GM19351 (cell line): ENCODE data around the gene GALNT10.

ENCODE experiments used
- ATAC-seq: cut with Tn5 transposase; IDR thresholded peaks from one replicate; pipeline ENCODE4 v1.9.1; 2021; ENCODE audit warnings: mild to moderate bottlenecking, moderate library complexity; ENCODE audit not compliant: unreplicated experiment

GALNT10 gene

DNA sequence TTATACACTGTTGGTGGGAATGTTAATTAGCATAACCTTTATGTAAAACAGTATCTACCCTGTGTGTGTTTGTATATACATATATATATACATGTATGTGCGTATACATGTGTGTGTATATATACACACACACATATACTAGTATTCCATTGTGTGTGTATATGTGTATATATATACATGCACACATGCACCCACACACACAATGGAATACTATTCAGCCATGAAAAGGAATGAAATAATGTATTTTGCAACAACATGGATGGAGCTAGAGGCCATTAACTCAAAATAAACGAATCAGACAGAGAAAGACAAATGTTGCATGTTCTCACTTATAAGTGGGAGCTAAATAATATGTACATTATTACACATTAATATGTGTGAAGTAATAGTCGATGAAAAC, 237.7 kb downstream of the GALNT10 start:
- ATAC-seq: no peak

DNA sequence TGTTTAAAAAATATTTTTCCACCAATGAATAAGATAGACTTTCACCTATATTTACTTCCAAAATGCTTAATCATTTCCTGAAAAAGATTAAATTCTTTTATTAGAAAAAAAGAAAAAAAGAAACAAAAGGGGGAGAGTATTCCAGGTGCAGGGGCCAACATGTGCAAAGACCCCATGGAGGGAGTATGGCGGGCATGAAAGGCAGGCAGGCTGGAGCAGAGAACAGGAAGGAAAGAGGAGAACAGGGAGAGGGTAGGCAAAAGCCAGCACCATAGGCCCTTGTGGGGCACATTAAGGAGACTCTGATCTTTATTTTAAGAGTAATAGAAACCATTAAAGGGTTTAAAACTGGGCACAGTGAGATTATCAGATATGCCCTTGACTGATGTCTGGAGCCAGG, 238.8 kb downstream of the GALNT10 start:
- no peak for ATAC-seq

GRCh38 chr5:154430466-154430865, 239.9 kb downstream of the GALNT10 start:
- ATAC-seq: no peak

- ATAC-seq: no peak
These were observed 240.6 kb downstream of the GALNT10 start for GRCh38 chr5:154430961-154431630.

- no peak for ATAC-seq
These were observed 244.7 kb downstream of the GALNT10 start for GRCh38 chr5:154435226-154435625.

DNA sequence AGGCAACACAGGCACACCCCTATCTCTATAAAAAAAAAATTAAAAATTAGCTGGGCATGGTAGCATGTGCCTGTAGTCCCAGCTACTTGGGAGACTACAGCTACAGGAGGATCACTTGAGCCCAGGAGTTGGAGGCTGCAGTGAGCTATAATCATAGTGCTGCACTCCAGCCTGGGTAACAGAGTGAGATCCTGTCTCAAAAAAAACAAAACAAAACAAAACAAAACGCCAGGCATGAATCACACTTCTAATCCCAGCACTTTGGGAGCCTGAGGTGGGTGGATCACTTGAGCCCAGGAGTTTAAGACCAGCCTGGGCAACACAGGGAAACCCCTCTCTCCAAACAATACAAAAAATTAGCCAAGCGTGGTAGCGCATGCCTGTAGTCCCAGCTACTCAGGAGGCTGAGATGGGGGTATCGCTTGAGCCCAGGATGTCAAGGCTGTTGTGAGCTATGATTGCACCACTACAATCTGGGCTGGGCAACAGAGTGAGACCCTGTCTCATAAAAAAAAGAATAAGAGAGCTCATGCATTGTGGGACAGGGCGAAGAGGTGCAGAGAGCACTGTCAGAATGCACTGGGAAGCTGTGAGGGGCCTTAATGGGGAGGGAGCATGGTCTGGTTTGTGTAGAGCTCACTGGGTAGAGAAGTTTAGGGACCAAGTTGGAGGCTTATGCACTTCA, 246.9 kb downstream of the GALNT10 start:
- no peak for ATAC-seq

- no peak for ATAC-seq
These were observed 250.0 kb downstream of the GALNT10 start for GRCh38 chr5:154440540-154440939.

- ATAC-seq: no peak
These were observed 252.3 kb downstream of the GALNT10 start for GRCh38 chr5:154442801-154443200.

- ATAC-seq: peak; percentile 17
These were observed 254.3 kb downstream of the GALNT10 start for GRCh38 chr5:154444556-154445421.

DNA sequence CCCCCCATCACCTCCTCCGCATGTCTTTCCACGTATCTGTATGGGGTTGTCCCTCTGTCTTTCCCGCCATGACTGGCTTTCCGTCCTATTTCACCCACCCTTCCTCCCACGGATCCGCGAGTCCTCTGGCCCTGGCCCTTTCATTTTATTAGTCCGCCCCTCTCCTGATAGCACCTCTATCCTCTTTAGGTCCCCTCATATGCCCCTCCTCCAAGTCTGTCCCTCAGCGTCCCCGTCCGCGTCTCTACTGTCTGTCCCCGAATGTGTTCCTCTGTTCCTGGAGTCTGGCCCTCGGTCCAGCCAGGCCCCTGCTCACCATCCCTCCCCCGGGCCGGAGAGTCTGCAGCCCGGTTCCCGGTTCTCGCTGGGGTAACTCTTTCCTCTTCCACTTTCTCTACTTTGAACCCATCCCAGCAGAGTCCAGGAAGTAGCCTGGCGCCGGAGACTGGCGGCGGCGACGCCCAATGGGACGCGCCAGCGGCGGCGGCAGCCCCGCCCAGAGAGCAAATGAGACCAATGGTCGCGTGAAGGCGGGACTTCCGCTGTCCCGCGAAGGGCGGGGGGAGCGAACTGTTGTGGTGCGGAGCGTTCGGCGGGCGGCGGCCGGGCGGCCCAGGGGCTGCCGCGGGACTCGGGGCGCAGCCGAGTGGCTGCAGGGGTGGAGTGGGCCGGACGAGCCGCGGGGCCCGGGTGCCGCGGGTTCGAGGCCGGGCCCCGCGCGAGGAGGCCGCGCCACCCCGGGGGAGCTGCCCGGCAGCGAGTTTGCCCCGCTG, 255.1 kb downstream of the GALNT10 start, which contains the start of gene SAP30L:
SAP30L (plus strand) TSS at position 576 of the 773 bp plus-strand sequence. CDS start 608 bp downstream, outside the sequence.
- ATAC-seq: peak; percentile 85

- ATAC-seq: peak; percentile 22
These were observed 255.9 kb downstream of the GALNT10 start for GRCh38 chr5:154446195-154447088.

- ATAC-seq: no peak
These were observed 256.7 kb downstream of the GALNT10 start for GRCh38 chr5:154447089-154447725.

DNA sequence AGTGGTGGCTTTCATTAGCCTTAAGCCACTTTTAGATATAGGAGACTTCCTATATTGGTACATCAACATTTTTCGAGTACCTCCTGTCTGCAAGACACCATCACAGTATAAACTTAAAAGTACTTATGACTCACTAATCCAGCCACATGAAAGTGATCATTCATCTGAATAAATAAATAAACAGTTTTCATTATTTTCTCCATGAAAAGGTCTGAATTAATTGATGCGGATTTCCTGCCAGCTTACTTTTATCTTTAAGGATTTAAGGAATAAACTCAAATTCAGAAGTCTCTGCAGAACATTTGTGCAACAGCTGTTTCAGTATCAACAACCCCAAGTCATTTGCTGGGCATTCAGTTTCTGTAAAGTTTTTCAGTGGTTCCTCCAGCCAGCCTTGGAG, 259.3 kb downstream of the GALNT10 start:
- no peak for ATAC-seq

GRCh38 chr5:154451957-154452356, 261.4 kb downstream of the GALNT10 start:
- ATAC-seq: no peak

- no peak for ATAC-seq
These were observed 265.1 kb downstream of the GALNT10 start for GRCh38 chr5:154455585-154455984.

GRCh38 chr5:154456540-154456939, 266.0 kb downstream of the GALNT10 start:
- ATAC-seq: no peak

GRCh38 chr5:154459015-154459414, 268.5 kb downstream of the GALNT10 start:
- no peak for ATAC-seq

- ATAC-seq: no peak
These were observed 269.6 kb downstream of the GALNT10 start for GRCh38 chr5:154460172-154460571.

DNA sequence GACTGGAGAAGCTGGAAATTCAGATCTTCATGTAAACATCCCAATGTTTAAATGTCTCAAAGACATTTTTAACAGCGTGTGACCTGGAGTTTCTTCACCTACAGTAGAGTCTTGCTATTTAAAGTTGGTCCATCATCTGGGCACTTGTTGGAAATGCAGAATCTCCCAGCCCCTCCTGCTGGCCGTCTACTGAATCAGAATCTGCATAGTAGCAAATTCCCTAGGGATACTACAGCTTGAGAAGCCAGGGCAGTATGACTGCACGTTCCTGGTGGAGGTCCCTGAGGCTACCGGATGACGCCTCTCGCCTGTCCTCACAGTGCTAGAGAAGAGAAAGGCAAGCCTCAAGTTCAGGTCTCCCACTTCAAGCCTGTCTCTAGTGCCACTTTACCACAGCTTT, 271.0 kb downstream of the GALNT10 start:
- no peak for ATAC-seq
